NCI-H446 (cell line): ENCODE measurements around the gene DNMT1.
"Not testable (repeated sequence)": the region's sequence is repeated elsewhere in the genome, so short reads cannot be mapped to it uniquely, and the experiment has no call there.

ENCODE experiments used
- DNase-seq, 2 experiments: peaks; one replicate each; lab custom pipeline; 2025; lab: John Stamatoyannopoulos, UW

Gene DNMT1

GRCh38 chr19:10183926-10184325 is 10.8 kb downstream of the DNMT1 start:
- DNase-seq = no peak

GRCh38 chr19:10182847-10183246 is 11.9 kb downstream of the DNMT1 start:
- no peak for DNase-seq

GRCh38 chr19:10182076-10182475 is 12.7 kb downstream of the DNMT1 start:
- DNase-seq = no peak

- no peak for DNase-seq
Measured at GRCh38 chr19:10180459-10180858, 14.3 kb downstream of the DNMT1 start.

GRCh38 chr19:10180024-10180423 is 14.7 kb downstream of the DNMT1 start:
- DNase-seq = not testable (repeated sequence)

- no peak for DNase-seq
Measured at GRCh38 chr19:10173527-10173926, 21.2 kb downstream of the DNMT1 start.

- no peak for DNase-seq
Measured at GRCh38 chr19:10168386-10168948, 26.3 kb downstream of the DNMT1 start.

GRCh38 chr19:10167459-10167858 is 27.3 kb downstream of the DNMT1 start:
- no peak for DNase-seq

GRCh38 chr19:10166501-10166900 is 28.3 kb downstream of the DNMT1 start:
- not testable (repeated sequence) for DNase-seq

- DNase-seq = no peak
Measured at GRCh38 chr19:10166046-10166445, 28.7 kb downstream of the DNMT1 start.

GRCh38 chr19:10163536-10163935 is 31.2 kb downstream of the DNMT1 start:
- no peak for DNase-seq

- no peak for DNase-seq
Measured at GRCh38 chr19:10159610-10160009, 35.1 kb downstream of the DNMT1 start.

- no peak for DNase-seq
Measured at GRCh38 chr19:10158485-10158884, 36.3 kb downstream of the DNMT1 start.

GRCh38 chr19:10158071-10158470 is 36.7 kb downstream of the DNMT1 start:
- no peak for DNase-seq

GRCh38 chr19:10155839-10156238 is 38.9 kb downstream of the DNMT1 start:
- DNase-seq = no peak

- DNase-seq = no peak
Measured at GRCh38 chr19:10152100-10152499, 42.7 kb downstream of the DNMT1 start.

GRCh38 chr19:10151521-10151920 is 43.2 kb downstream of the DNMT1 start:
- DNase-seq = no peak

GRCh38 chr19:10149427-10149826 is 45.3 kb downstream of the DNMT1 start:
- no peak for DNase-seq

- DNase-seq = no peak
Measured at GRCh38 chr19:10146142-10146541, 48.6 kb downstream of the DNMT1 start.

GRCh38 chr19:10145031-10145430 is 49.7 kb downstream of the DNMT1 start:
- no peak for DNase-seq

GRCh38 chr19:10144361-10144760 is 50.4 kb downstream of the DNMT1 start:
- no peak for DNase-seq

GRCh38 chr19:10143681-10144080 is 51.1 kb downstream of the DNMT1 start:
- DNase-seq = no peak

GRCh38 chr19:10142701-10143375 is 51.9 kb downstream of the DNMT1 start:
- no peak for DNase-seq

GRCh38 chr19:10141973-10142372 is 52.8 kb downstream of the DNMT1 start:
- DNase-seq = no peak
